Testis (tissue), 2 donors: Measurements from ENCODE around the gene LRRN2.

Source experiments
- POLR2A ChIP-seq: fragments of 450-650 bp; IDR thresholded peaks from one replicate; pipeline ENCODE4 v1.6.1; 2017; ENCODE audit warnings: antibody characterized with exemption, mild to moderate bottlenecking, moderate library complexity
- TF ChIP-seq, protein P1 (sequence below), 3 experiments: fragments of 450-650 bp in 2 of 3; fragments of 200-600 bp in 1 of 3; sonication (generic) in 1 of 3; IDR thresholded peaks; one replicate each; pipeline ENCODE4 v1.5.1; 2016 to 2019; ENCODE audit warnings: antibody characterized with exemption in 3 of 3, mild to moderate bottlenecking in 2 of 3, moderate library complexity in 1 of 3

DNA sequence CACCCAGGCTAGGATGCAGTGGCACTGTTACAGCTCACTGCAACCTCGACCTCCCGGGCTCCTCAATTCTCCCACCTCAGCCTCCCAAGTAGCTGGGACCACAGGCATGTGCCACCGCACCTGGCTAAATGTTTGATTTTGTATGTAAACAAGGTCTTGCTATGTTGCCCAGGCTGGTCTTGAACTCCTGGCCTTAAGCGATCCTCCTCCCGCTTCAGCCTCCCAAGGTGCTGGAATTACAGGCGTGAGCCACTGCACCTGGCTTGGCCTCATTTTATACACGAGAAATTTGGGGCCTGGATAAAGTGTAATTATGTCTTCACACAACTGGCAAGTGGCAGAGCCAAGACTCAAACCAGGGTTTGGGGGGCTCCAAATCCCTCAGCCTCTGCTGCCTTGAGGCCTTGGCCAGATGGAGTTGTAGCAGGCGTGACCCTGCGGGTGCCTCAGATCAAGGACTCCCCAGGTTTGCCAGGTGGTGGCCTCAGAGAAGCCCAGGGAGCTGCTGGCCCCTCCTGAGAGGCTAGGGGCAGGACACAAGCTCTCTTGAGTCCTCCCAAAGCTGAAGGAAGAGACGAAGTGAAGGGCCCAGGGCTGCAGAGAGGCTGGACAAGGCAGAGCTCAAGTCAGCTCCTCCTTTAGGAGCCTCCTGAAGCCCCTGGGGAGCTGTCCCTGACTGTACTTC, 107.6 kb downstream of the LRRN2 start:
- TF ChIP-seq, protein P1, sequence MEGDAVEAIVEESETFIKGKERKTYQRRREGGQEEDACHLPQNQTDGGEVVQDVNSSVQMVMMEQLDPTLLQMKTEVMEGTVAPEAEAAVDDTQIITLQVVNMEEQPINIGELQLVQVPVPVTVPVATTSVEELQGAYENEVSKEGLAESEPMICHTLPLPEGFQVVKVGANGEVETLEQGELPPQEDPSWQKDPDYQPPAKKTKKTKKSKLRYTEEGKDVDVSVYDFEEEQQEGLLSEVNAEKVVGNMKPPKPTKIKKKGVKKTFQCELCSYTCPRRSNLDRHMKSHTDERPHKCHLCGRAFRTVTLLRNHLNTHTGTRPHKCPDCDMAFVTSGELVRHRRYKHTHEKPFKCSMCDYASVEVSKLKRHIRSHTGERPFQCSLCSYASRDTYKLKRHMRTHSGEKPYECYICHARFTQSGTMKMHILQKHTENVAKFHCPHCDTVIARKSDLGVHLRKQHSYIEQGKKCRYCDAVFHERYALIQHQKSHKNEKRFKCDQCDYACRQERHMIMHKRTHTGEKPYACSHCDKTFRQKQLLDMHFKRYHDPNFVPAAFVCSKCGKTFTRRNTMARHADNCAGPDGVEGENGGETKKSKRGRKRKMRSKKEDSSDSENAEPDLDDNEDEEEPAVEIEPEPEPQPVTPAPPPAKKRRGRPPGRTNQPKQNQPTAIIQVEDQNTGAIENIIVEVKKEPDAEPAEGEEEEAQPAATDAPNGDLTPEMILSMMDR (IDR thresholded peaks at IDR 0.05), result no peak
- TF ChIP-seq POLR2A, result no peak
